ENCODE measurements around the gene TMEM131L. TPM values are rescaled to one million over a fixed set of nuclear protein-coding genes. Genes with fewer than 3 reads are reported as not detected.
"Not testable (repeated sequence)": the region's sequence is repeated elsewhere in the genome, so short reads cannot be mapped to it uniquely, and the experiment has no call there.

TMEM131L gene, protein sequence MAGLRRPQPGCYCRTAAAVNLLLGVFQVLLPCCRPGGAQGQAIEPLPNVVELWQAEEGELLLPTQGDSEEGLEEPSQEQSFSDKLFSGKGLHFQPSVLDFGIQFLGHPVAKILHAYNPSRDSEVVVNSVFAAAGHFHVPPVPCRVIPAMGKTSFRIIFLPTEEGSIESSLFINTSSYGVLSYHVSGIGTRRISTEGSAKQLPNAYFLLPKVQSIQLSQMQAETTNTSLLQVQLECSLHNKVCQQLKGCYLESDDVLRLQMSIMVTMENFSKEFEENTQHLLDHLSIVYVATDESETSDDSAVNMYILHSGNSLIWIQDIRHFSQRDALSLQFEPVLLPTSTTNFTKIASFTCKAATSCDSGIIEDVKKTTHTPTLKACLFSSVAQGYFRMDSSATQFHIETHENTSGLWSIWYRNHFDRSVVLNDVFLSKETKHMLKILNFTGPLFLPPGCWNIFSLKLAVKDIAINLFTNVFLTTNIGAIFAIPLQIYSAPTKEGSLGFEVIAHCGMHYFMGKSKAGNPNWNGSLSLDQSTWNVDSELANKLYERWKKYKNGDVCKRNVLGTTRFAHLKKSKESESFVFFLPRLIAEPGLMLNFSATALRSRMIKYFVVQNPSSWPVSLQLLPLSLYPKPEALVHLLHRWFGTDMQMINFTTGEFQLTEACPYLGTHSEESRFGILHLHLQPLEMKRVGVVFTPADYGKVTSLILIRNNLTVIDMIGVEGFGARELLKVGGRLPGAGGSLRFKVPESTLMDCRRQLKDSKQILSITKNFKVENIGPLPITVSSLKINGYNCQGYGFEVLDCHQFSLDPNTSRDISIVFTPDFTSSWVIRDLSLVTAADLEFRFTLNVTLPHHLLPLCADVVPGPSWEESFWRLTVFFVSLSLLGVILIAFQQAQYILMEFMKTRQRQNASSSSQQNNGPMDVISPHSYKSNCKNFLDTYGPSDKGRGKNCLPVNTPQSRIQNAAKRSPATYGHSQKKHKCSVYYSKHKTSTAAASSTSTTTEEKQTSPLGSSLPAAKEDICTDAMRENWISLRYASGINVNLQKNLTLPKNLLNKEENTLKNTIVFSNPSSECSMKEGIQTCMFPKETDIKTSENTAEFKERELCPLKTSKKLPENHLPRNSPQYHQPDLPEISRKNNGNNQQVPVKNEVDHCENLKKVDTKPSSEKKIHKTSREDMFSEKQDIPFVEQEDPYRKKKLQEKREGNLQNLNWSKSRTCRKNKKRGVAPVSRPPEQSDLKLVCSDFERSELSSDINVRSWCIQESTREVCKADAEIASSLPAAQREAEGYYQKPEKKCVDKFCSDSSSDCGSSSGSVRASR (N-terminal part only)
- total RNA-seq: 10 to 100 TPM; 51.7 to 52.4 TPM

DNA sequence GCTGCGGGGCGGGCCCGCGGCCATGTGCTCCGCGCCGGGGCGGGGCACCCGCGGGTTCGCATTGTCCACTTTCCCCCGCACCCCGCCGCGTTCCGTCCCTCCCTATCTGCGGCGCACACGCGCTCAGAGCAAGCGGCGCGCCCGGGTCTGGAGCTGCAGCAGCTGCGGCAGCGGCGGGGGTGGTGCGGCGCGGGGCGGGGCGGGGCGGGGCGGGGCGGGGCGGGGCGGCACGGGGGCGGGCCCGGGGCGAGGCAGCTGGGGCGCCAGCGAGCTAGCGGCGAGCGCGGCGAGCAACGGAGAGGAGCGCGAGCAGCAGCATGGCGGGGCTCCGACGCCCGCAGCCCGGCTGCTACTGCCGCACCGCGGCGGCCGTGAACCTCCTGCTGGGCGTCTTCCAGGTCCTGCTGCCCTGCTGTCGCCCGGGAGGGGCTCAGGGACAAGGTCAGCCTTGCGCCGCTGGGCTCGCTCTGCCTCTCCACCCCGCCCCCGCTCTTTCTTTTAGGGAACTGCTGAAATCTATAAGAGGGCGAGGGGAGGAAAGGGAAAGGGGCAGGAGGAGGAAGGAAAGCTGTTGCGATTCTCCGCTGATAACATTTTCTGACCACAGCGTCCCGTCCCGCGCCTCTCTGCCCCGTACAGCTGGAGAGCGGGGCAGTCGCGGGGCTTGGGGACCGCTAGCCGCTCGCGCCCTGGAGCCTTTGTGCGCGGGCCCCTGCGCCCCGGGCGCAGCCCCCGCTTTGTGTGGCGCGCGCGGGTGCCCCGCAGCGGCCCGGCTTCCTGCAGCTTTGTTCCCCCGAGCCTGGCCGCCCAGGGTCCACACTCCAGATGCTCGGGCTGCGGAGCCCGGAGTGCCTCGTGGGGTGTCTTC is at the start of gene TMEM131L:
TMEM131L (plus strand) TSS at position 280 of the 868 bp plus-strand sequence; CDS start at position 318, 38 bp downstream.
- Mint-ChIP-seq H3K27ac (peak within 1 kb of the TSS; percentile 88), H3K9me3 (no peaks in the 10 kb centered on the region), H3K27me3 (no peaks in the 10 kb centered on the region), H3K36me3 (ENCODE audit: low read depth) (peaks cover 39% of the 10 kb centered on the region), H3K4me3 (peak within 1 kb of the TSS; percentile 98), H3K4me1 (ENCODE audit: low read depth) (peaks cover 31% of the 10 kb centered on the region)
- no peak for TF ChIP-seq CTCF (IDR thresholded peaks at IDR 0.05)
- CTCF ChIA-PET: interaction anchor here (0.9 to 4.3 kb wide), 17 partner anchors 16 to 383 kb away, joined by 3 to 26 read pairs (median 5); partner anchors contain the start of gene MND1
- intact Hi-C loops (cut with micrococcal nuclease): loop anchor here (5.0 kb wide), 1 partner anchor 34 kb away; no protein-coding TSS in a partner anchor
- POLR2A ChIA-PET: interaction anchor here (0.6 to 4.2 kb wide), 34 partner anchors 11 to 930 kb away, joined by 3 to 36 read pairs (median 5); partner anchors contain the start of gene MND1
- DNase-seq (peak; percentile 64), ATAC-seq (peak; percentile 70)

GRCh38 chr4:153416456-153416855 is 49.7 kb upstream of the TMEM131L start:
- H3K4me3 Mint-ChIP-seq; ATAC-seq; H3K36me3 Mint-ChIP-seq (ENCODE audit: low read depth); H3K27ac Mint-ChIP-seq; POLR2A ChIA-PET; intact Hi-C loops (cut with micrococcal nuclease); H3K27me3 Mint-ChIP-seq; H3K9me3 Mint-ChIP-seq; DNase-seq: not testable (repeated sequence)
- CTCF ChIA-PET: interaction anchor here (1.3 kb wide), 1 partner anchor 27 kb away, joined by 3 read pairs; no protein-coding TSS in a partner anchor
- H3K4me1 Mint-ChIP-seq (ENCODE audit: low read depth): peaks cover 15% of the 10 kb centered on the region

DNA sequence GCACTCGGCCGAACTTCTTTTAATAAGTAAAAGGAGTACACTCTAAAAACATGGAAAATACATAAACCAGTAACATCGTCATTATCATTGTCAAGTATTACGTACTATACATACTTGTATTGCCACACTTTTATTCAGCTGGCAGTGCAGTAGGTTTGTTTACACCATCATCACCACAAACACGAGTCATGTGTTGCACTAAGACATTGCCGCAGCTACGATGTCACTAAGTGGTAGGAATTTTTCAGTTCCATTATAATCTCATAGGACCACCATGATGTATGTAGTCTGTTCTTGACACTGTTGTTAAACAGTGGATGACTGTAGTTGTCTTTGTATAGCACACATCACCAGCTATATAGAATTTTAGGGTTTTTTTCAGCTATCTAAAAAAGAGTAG is 48.0 kb upstream of the TMEM131L start:
- Mint-ChIP-seq H3K27ac (no peak overlapping the region), H3K36me3 (ENCODE audit: low read depth) (peaks cover 3% of the 10 kb centered on the region), H3K9me3 (no peaks in the 10 kb centered on the region), H3K4me1 (ENCODE audit: low read depth) (peaks cover 25% of the 10 kb centered on the region), H3K4me3 (no peak overlapping the region), H3K27me3 (no peaks in the 10 kb centered on the region)
- intact Hi-C loops (cut with micrococcal nuclease): no loop called here
- TF ChIP-seq CTCF (IDR thresholded peaks at IDR 0.05): no peak
- POLR2A ChIA-PET: interaction anchor here (0.7 to 0.9 kb wide), 2 partner anchors 14 to 79 kb away, joined by 3 to 5 read pairs; no protein-coding TSS in a partner anchor
- DNase-seq: no peak
- CTCF ChIA-PET: interaction anchor here (0.8 to 1.5 kb wide), 5 partner anchors 8 to 74 kb away, joined by 3 to 6 read pairs (median 3); partner anchors contain the start of gene MND1
- no peak for ATAC-seq

DNA sequence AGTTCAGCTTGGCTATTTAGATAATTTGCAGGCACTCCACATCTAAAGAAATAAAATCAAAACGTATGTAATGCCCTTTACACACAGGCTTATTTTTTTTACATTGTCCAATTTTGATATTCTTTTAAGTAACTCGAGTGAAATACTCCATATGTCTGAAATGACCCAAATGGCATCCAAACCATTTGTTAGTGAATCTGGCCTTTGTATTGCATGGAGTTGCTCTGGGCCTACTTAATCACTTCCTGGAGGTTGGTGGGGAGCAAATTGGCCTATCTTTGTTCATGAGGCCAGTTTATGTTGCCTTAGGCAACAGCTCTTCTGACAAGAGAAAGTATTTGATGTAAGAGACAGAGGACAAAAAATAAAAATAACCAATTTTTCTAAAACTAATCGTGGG is 47.6 kb upstream of the TMEM131L start:
- H3K4me3 Mint-ChIP-seq: no peak overlapping the region
- peaks cover 3% of the 10 kb centered on the region for H3K36me3 Mint-ChIP-seq (ENCODE audit: low read depth)
- CTCF ChIA-PET: interaction anchor here (1.1 to 1.5 kb wide), 2 partner anchors 8 to 9 kb away, joined by 3 read pairs; no protein-coding TSS in a partner anchor
- no peaks in the 10 kb centered on the region for H3K27me3 Mint-ChIP-seq
- no peak for ATAC-seq
- POLR2A ChIA-PET: interaction anchor here (0.7 kb wide), 1 partner anchor 79 kb away, joined by 5 read pairs; no protein-coding TSS in a partner anchor
- DNase-seq: no peak
- H3K9me3 Mint-ChIP-seq: no peaks in the 10 kb centered on the region
- H3K4me1 Mint-ChIP-seq (ENCODE audit: low read depth): peaks cover 25% of the 10 kb centered on the region
- intact Hi-C loops (cut with micrococcal nuclease): no loop called here
- H3K27ac Mint-ChIP-seq: peak overlapping the region; percentile 1
- TF ChIP-seq CTCF (IDR thresholded peaks at IDR 0.05): no peak
